GM23338 (cell line): Measurements from ENCODE around the gene SMIM15. TPM values are rescaled to one million over a fixed set of nuclear protein-coding genes. Genes with fewer than 3 reads are reported as not detected.

Experiments used
- ATAC-seq: fragments of 200-7000 bp; cut with Tn5 transposase; 3 replicates; pipeline ENCODE4 v1.9.1; 2020
- DNase-seq: peaks from one replicate; pipeline ENCODE4 v3.0.0-alpha.2; 2015; ENCODE audit warnings: low spot score
- H2AFZ ChIP-seq: fragments of 200-600 bp; sonication (generic); 2 replicates; pipeline ENCODE4 v1.8.0; 2016; ENCODE audit warnings: antibody characterized with exemption, mild to moderate bottlenecking, moderate library complexity
- H3F3A ChIP-seq: fragments of 200-600 bp; sonication (generic); replicated peaks from 2 replicates; pipeline ENCODE4 v1.8.0; 2017; ENCODE audit warnings: antibody characterized with exemption, mixed run types, low read depth
- H3K27ac ChIP-seq: fragments of 200-600 bp; sonication (generic); 2 replicates; pipeline ENCODE4 v1.6.1; 2016; ENCODE audit warnings: low read depth
- H3K27me3 ChIP-seq: fragments of 200-600 bp; sonication (generic); 2 replicates; pipeline ENCODE4 v1.8.0; 2016; ENCODE audit warnings: mild to moderate bottlenecking, mixed run types, moderate library complexity; ENCODE audit not compliant: insufficient read depth
- H3K36me3 ChIP-seq: fragments of 200-600 bp; sonication (generic); 2 replicates; pipeline ENCODE4 v1.8.0; 2016; ENCODE audit warnings: mild to moderate bottlenecking; ENCODE audit not compliant: insufficient read depth
- H3K4me1 ChIP-seq: fragments of 200-600 bp; sonication (generic); 2 replicates; pipeline ENCODE4 v1.8.0; 2016; ENCODE audit warnings: mild to moderate bottlenecking, moderate library complexity; ENCODE audit not compliant: insufficient read depth
- H3K4me2 ChIP-seq: fragments of 200-600 bp; sonication (generic); 2 replicates; pipeline ENCODE4 v1.7.1; 2017; ENCODE audit warnings: mixed run types
- H3K4me3 ChIP-seq: fragments of 200-600 bp; sonication (generic); 2 replicates; pipeline ENCODE4 v1.6.1; 2016; ENCODE audit warnings: mixed run types
- H3K79me2 ChIP-seq: fragments of 200-600 bp; sonication (generic); replicated peaks from 2 replicates; pipeline ENCODE4 v1.8.0; 2017; ENCODE audit warnings: mild to moderate bottlenecking; ENCODE audit not compliant: insufficient read depth
- H3K9me2 ChIP-seq: fragments of 200-600 bp; sonication (generic); 2 replicates; pipeline ENCODE4 v1.8.0; 2017; ENCODE audit not compliant: insufficient read depth
- H4K20me1 ChIP-seq: fragments of 200-600 bp; sonication (generic); replicated peaks from 2 replicates; pipeline ENCODE4 v1.8.0; 2017; ENCODE audit warnings: mild to moderate bottlenecking; ENCODE audit not compliant: insufficient read depth
- H3K27ac Mint-ChIP-seq: 2 replicates; pipeline ENCODE4 v1.8.0; 2020; ENCODE audit warnings: inconsistent platforms, mild to moderate bottlenecking, moderate library complexity, mixed read lengths
- H3K27me3 Mint-ChIP-seq: 3 replicates; pipeline ENCODE4 v1.8.0; 2022; ENCODE audit warnings: low read depth, mild to moderate bottlenecking, moderate library complexity, mixed read lengths, inconsistent platforms; ENCODE audit not compliant: insufficient read depth, poor library complexity
- H3K36me3 Mint-ChIP-seq: 3 replicates; pipeline ENCODE4 v1.8.0; 2021; ENCODE audit warnings: low read depth, mild to moderate bottlenecking, inconsistent platforms, moderate library complexity, mixed read lengths
- H3K4me1 Mint-ChIP-seq: 3 replicates; pipeline ENCODE4 v1.8.0; 2020; ENCODE audit warnings: mild to moderate bottlenecking, inconsistent platforms, mixed read lengths
- H3K4me3 Mint-ChIP-seq: 3 replicates; pipeline ENCODE4 v1.8.0; 2021; ENCODE audit warnings: moderate library complexity, mild to moderate bottlenecking, inconsistent platforms, mixed read lengths
- H3K9me3 Mint-ChIP-seq: 3 replicates; pipeline ENCODE4 v1.8.0; 2020; ENCODE audit warnings: moderate library complexity, mild to moderate bottlenecking, inconsistent platforms, mixed read lengths
- ETS1 ChIP-seq: IDR thresholded peaks from 2 replicates; pipeline ENCODE4 v1.6.1; 2016; ENCODE audit warnings: antibody characterized with exemption
- EZH2 ChIP-seq: fragments of 200-600 bp; sonication (generic); IDR thresholded peaks from one replicate; pipeline ENCODE4 v1.8.0; 2017; ENCODE audit warnings: antibody characterized with exemption, mild to moderate bottlenecking, low read depth; ENCODE audit not compliant: unreplicated experiment
- EZH2phosphoT487 ChIP-seq: fragments of 200-600 bp; sonication (generic); IDR thresholded peaks from one replicate; pipeline ENCODE4 v1.8.1; 2018; ENCODE audit warnings: antibody characterized with exemption; ENCODE audit not compliant: unreplicated experiment
- JUNB ChIP-seq: IDR thresholded peaks from one replicate; pipeline ENCODE4 v1.6.1; 2016; ENCODE audit warnings: antibody characterized with exemption; ENCODE audit not compliant: unreplicated experiment
- NANOG ChIP-seq: IDR thresholded peaks from 2 replicates; pipeline ENCODE4 v1.6.1; 2016; ENCODE audit warnings: antibody characterized with exemption, borderline replicate concordance
- ZNF331 ChIP-seq: fragments of 250-450 bp; sonication (Bioruptor Pico); IDR thresholded peaks from 2 replicates; pipeline ENCODE4 v1.5.0; 2020; ENCODE audit warnings: low read depth, mild to moderate bottlenecking, moderate library complexity
- polyA plus RNA-seq: library from polyadenylated mRNA; unstranded; fragments of >200 nt; fragmentation: Nextera tagmentation; extraction: Ambion mirVana; gene quantifications from 2 replicates; pipeline ENCODE4 v1.2.1, GENCODE V29; 2016
- total RNA-seq: library from RNA; depleted of rRNA; stranded (reverse); fragments of >200 nt; shearing (Covaris generic); gene quantifications from 2 replicates; pipeline ENCODE4 v1.2.3, GENCODE V29; 2014
- TF ChIP-seq, protein P1 (sequence below): IDR thresholded peaks from one replicate; pipeline ENCODE4 v1.6.1; 2018; ENCODE audit warnings: antibody characterized with exemption; ENCODE audit not compliant: unreplicated experiment
- TF ChIP-seq, protein P2 (sequence below), 2 experiments: fragments of 200-600 bp in 1 of 2; sonication (generic) in 1 of 2; conservative IDR thresholded peaks; 2 replicates each; pipeline versions ENCODE4 v1.5.1 to v1.6.1; 2016 to 2017; ENCODE audit warnings: antibody characterized with exemption in 2 of 2, low read depth in 2 of 2, mild to moderate bottlenecking in 2 of 2, moderate library complexity in 1 of 2
- TF ChIP-seq, protein P3 (sequence below): fragments of 250-450 bp; sonication (Bioruptor Pico); IDR thresholded peaks from 2 replicates; pipeline ENCODE4 v1.5.0; 2020; ENCODE audit warnings: mild to moderate bottlenecking, moderate library complexity

SMIM15 gene
- total and polyA plus RNA-seq, 2 experiments from 2014 or later, result 33.4 to 53.9 TPM

GRCh38 chr5:61139931-61140330 is 22.3 kb downstream of the SMIM15 start:
- H3K27me3 ChIP-seq, result no peaks in the 10 kb centered on the region
- H3K4me3 ChIP-seq, result no peak overlapping the region
- ATAC-seq (no peak), DNase-seq (no peak)
- Mint-ChIP-seq H3K27me3 (peaks cover 5% of the 10 kb centered on the region), H3K36me3 (no peaks in the 10 kb centered on the region), H3K4me1 (peaks cover 3% of the 10 kb centered on the region; the same call in 2 of the 3 replicates), H3K9me3 (no peaks in the 10 kb centered on the region), H3K4me3 (no peak overlapping the region), H3K27ac (no peak overlapping the region)
- H3F3A ChIP-seq, result no peaks in the 10 kb centered on the region
- H3K36me3 ChIP-seq, result no peaks in the 10 kb centered on the region
- H3K9me2 ChIP-seq, result no peaks in the 10 kb centered on the region
- no peak overlapping the region for H3K4me2 ChIP-seq
- no peaks in the 10 kb centered on the region for H3K79me2 ChIP-seq
- no peak for TF ChIP-seq ZNF331 (CRISPR knock-in tag)
- no peak for TF ChIP-seq ETS1
- TF ChIP-seq, protein P1, sequence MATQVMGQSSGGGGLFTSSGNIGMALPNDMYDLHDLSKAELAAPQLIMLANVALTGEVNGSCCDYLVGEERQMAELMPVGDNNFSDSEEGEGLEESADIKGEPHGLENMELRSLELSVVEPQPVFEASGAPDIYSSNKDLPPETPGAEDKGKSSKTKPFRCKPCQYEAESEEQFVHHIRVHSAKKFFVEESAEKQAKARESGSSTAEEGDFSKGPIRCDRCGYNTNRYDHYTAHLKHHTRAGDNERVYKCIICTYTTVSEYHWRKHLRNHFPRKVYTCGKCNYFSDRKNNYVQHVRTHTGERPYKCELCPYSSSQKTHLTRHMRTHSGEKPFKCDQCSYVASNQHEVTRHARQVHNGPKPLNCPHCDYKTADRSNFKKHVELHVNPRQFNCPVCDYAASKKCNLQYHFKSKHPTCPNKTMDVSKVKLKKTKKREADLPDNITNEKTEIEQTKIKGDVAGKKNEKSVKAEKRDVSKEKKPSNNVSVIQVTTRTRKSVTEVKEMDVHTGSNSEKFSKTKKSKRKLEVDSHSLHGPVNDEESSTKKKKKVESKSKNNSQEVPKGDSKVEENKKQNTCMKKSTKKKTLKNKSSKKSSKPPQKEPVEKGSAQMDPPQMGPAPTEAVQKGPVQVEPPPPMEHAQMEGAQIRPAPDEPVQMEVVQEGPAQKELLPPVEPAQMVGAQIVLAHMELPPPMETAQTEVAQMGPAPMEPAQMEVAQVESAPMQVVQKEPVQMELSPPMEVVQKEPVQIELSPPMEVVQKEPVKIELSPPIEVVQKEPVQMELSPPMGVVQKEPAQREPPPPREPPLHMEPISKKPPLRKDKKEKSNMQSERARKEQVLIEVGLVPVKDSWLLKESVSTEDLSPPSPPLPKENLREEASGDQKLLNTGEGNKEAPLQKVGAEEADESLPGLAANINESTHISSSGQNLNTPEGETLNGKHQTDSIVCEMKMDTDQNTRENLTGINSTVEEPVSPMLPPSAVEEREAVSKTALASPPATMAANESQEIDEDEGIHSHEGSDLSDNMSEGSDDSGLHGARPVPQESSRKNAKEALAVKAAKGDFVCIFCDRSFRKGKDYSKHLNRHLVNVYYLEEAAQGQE, result no peak
- TF ChIP-seq, protein P2, sequence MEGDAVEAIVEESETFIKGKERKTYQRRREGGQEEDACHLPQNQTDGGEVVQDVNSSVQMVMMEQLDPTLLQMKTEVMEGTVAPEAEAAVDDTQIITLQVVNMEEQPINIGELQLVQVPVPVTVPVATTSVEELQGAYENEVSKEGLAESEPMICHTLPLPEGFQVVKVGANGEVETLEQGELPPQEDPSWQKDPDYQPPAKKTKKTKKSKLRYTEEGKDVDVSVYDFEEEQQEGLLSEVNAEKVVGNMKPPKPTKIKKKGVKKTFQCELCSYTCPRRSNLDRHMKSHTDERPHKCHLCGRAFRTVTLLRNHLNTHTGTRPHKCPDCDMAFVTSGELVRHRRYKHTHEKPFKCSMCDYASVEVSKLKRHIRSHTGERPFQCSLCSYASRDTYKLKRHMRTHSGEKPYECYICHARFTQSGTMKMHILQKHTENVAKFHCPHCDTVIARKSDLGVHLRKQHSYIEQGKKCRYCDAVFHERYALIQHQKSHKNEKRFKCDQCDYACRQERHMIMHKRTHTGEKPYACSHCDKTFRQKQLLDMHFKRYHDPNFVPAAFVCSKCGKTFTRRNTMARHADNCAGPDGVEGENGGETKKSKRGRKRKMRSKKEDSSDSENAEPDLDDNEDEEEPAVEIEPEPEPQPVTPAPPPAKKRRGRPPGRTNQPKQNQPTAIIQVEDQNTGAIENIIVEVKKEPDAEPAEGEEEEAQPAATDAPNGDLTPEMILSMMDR (conservative IDR thresholded peaks at IDR 0.05; ENCODE audit: low read depth in 2 of 2), result no peak
- TF ChIP-seq, protein P3, sequence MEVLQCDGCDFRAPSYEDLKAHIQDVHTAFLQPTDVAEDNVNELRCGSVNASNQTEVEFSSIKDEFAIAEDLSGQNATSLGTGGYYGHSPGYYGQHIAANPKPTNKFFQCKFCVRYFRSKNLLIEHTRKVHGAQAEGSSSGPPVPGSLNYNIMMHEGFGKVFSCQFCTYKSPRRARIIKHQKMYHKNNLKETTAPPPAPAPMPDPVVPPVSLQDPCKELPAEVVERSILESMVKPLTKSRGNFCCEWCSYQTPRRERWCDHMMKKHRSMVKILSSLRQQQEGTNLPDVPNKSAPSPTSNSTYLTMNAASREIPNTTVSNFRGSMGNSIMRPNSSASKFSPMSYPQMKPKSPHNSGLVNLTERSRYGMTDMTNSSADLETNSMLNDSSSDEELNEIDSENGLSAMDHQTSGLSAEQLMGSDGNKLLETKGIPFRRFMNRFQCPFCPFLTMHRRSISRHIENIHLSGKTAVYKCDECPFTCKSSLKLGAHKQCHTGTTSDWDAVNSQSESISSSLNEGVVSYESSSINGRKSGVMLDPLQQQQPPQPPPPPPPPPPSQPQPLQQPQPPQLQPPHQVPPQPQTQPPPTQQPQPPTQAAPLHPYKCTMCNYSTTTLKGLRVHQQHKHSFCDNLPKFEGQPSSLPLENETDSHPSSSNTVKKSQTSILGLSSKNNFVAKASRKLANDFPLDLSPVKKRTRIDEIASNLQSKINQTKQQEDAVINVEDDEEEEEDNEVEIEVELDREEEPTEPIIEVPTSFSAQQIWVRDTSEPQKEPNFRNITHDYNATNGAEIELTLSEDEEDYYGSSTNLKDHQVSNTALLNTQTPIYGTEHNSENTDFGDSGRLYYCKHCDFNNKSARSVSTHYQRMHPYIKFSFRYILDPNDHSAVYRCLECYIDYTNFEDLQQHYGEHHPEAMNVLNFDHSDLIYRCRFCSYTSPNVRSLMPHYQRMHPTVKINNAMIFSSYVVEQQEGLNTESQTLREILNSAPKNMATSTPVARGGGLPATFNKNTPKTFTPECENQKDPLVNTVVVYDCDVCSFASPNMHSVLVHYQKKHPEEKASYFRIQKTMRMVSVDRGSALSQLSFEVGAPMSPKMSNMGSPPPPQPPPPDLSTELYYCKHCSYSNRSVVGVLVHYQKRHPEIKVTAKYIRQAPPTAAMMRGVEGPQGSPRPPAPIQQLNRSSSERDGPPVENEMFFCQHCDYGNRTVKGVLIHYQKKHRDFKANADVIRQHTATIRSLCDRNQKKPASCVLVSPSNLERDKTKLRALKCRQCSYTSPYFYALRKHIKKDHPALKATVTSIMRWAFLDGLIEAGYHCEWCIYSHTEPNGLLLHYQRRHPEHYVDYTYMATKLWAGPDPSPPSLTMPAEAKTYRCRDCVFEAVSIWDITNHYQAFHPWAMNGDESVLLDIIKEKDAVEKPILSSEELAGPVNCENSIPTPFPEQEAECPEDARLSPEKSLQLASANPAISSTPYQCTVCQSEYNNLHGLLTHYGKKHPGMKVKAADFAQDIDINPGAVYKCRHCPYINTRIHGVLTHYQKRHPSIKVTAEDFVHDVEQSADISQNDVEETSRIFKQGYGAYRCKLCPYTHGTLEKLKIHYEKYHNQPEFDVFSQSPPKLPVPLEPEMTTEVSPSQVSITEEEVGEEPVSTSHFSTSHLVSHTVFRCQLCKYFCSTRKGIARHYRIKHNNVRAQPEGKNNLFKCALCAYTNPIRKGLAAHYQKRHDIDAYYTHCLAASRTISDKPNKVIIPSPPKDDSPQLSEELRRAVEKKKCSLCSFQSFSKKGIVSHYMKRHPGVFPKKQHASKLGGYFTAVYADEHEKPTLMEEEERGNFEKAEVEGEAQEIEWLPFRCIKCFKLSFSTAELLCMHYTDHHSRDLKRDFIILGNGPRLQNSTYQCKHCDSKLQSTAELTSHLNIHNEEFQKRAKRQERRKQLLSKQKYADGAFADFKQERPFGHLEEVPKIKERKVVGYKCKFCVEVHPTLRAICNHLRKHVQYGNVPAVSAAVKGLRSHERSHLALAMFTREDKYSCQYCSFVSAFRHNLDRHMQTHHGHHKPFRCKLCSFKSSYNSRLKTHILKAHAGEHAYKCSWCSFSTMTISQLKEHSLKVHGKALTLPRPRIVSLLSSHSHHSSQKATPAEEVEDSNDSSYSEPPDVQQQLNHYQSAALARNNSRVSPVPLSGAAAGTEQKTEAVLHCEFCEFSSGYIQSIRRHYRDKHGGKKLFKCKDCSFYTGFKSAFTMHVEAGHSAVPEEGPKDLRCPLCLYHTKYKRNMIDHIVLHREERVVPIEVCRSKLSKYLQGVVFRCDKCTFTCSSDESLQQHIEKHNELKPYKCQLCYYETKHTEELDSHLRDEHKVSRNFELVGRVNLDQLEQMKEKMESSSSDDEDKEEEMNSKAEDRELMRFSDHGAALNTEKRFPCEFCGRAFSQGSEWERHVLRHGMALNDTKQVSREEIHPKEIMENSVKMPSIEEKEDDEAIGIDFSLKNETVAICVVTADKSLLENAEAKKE, result no peak
- TF ChIP-seq NANOG, result no peak
- no peak for TF ChIP-seq JUNB
- no peak for TF ChIP-seq EZH2phosphoT487
- TF ChIP-seq EZH2, result no peak
- H3K4me1 ChIP-seq, result no peaks in the 10 kb centered on the region; the same call in 1 of the 2 replicates
- no peak overlapping the region for H2AFZ ChIP-seq
- H3K27ac ChIP-seq, result no peak overlapping the region
- H4K20me1 ChIP-seq, result no peaks in the 10 kb centered on the region
